ENCODE data around the gene HSP90AB1.
A peak's percentile ranks its signal among the peaks of the same experiment; 100 is the strongest.

Gene HSP90AB1

GRCh38 chr6:44269921-44270525, 23.1 kb downstream of the HSP90AB1 start, which contains the start of gene TMEM151B:
Gene TMEM151B (plus strand): TSS chr6:44270450. CDS start chr6:44270743, 293 bp downstream.
- no peaks in the 10 kb centered on the region for H3K9me3 ChIP-seq (replicated peaks in 1 of 11)
- H3K4me1 ChIP-seq, result peaks cover 18 to 42% (median 28%) of the 10 kb centered on the region in 10 experiments
- peak within 1 kb of the TSS in 10 of 11 experiments; percentile 40 to 67 (median 49); a peak in 15 of 22 replicates for H3K9ac ChIP-seq
- no peak for TF ChIP-seq Cebpa-rat (IDR thresholded peaks at IDR 0.05)
- peaks cover 0 to 44% (median 15%) of the 10 kb centered on the region in 11 experiments; a peak in 10 of 22 replicates for H4K20me1 ChIP-seq
- no peaks in the 10 kb centered on the region for H3K36me3 ChIP-seq
- H3K4me3 ChIP-seq, result peak within 1 kb of the TSS; percentile 54 to 72 (median 63)
- H3K4me2 ChIP-seq, result peak within 1 kb of the TSS; percentile 80 to 93 (median 88)
- no peak within 1 kb of the TSS for H3K27ac ChIP-seq
- peaks cover 52 to 71% (median 58%) of the 10 kb centered on the region in 11 experiments for H3K27me3 ChIP-seq

DNA sequence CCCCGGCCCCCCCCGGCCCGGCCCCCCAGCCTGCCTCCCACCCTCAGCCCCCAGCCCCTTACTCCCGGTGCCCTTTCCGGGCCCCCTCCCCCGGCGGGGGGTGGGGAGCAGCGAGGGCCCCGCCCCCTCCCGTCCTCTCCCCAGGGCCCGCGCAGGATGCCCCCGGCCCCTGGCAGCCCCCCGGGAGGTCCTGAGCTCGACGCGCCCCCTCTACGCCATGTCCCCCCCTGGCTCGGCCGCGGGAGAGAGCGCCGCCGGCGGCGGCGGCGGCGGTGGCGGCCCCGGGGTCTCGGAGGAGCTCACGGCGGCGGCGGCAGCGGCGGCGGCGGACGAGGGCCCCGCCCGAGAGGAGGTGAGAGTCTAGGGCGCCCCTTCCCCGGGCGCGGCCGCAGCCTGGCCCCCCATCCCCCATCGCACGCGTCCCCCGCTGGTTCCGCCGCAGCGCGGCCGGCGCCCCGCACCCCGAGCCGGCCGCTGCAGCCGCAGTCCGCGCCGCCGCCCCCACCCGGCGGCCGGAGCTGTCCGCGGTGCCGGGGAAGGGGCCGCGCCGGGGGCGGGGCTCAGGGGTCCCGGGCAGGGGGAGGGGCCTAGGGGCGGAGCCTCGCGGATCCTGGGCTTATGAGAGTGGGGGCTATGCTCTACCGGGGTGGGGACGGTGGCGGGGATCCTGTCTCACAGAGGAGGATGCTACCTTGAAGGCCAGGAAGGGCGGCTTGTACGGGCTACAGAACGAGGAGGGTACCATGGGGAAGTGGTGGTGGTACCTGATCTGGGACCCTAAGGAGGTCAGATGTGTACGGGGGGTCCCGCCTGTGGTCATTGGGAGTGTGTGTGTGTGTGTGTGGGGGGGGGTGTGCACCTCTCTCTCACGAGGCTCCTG, 23.9 kb downstream of the HSP90AB1 start:
- Histone ChIP-seq H3K4me1 (peaks cover 16 to 41% (median 26%) of the 10 kb centered on the region in 10 experiments), H4K20me1 (peaks cover 0 to 51% (median 15%) of the 10 kb centered on the region in 11 experiments; a peak in 10 of 22 replicates), H3K4me3 (peak overlapping the region; percentile 54 to 72 (median 63)), H3K27ac (no peak overlapping the region), H3K9me3 (replicated peaks in 1 of 11) (no peaks in the 10 kb centered on the region), H3K27me3 (peaks cover 58 to 78% (median 65%) of the 10 kb centered on the region in 11 experiments), H3K36me3 (no peaks in the 10 kb centered on the region), H3K9ac (peak overlapping the region in 10 of 11 experiments; percentile 40 to 67 (median 49); a peak in 15 of 22 replicates), H3K4me2 (peak overlapping the region; percentile 80 to 93 (median 88))
- no peak for TF ChIP-seq Cebpa-rat (IDR thresholded peaks at IDR 0.05)

- peaks cover 0 to 57% (median 15%) of the 10 kb centered on the region in 11 experiments; a peak in 10 of 22 replicates for H4K20me1 ChIP-seq
- H3K4me2 ChIP-seq, result peak overlapping the region; percentile 80 to 93 (median 88); a peak in 20 of 22 replicates
- H3K27me3 ChIP-seq, result peaks cover 64 to 84% (median 71%) of the 10 kb centered on the region in 11 experiments
- H3K27ac ChIP-seq, result no peak overlapping the region
- H3K9ac ChIP-seq, result no peak overlapping the region
- H3K9me3 ChIP-seq (replicated peaks in 1 of 11), result no peaks in the 10 kb centered on the region
- peaks cover 11 to 35% (median 20%) of the 10 kb centered on the region in 10 experiments for H3K4me1 ChIP-seq
- no peaks in the 10 kb centered on the region for H3K36me3 ChIP-seq
- H3K4me3 ChIP-seq, result peak overlapping the region in 9 of 10 experiments; percentile 54 to 72 (median 62); a peak in 10 of 20 replicates
- no peak for TF ChIP-seq Cebpa-rat (IDR thresholded peaks at IDR 0.05)
These were observed 24.5 kb downstream of the HSP90AB1 start for GRCh38 chr6:44271406-44271723.

- H3K9me3 ChIP-seq (replicated peaks in 1 of 11), result no peaks in the 10 kb centered on the region
- H3K27me3 ChIP-seq, result peaks cover 66 to 90% (median 76%) of the 10 kb centered on the region in 11 experiments
- no peak overlapping the region for H3K27ac ChIP-seq
- H3K4me2 ChIP-seq, result no peak overlapping the region
- no peak overlapping the region for H3K9ac ChIP-seq
- H3K4me3 ChIP-seq, result no peak overlapping the region
- H3K36me3 ChIP-seq, result no peaks in the 10 kb centered on the region
- no peak for TF ChIP-seq Cebpa-rat (IDR thresholded peaks at IDR 0.05)
- peaks cover 0 to 63% (median 15%) of the 10 kb centered on the region in 11 experiments; a peak in 10 of 22 replicates for H4K20me1 ChIP-seq
- peaks cover 11 to 29% (median 18%) of the 10 kb centered on the region in 10 experiments; a peak in 18 of 20 replicates for H3K4me1 ChIP-seq
These were observed 25.0 kb downstream of the HSP90AB1 start for GRCh38 chr6:44271914-44272313.

- Histone ChIP-seq H3K9me3 (replicated peaks in 1 of 11) (no peaks in the 10 kb centered on the region), H3K4me1 (peaks cover 7 to 23% (median 18%) of the 10 kb centered on the region in 10 experiments; a peak in 18 of 20 replicates), H4K20me1 (peaks cover 0 to 67% (median 15%) of the 10 kb centered on the region in 11 experiments; a peak in 10 of 22 replicates), H3K4me2 (no peak overlapping the region), H3K27ac (no peak overlapping the region), H3K27me3 (peaks cover 66 to 93% (median 78%) of the 10 kb centered on the region in 11 experiments), H3K9ac (no peak overlapping the region), H3K4me3 (no peak overlapping the region), H3K36me3 (no peaks in the 10 kb centered on the region)
- no peak for TF ChIP-seq Cebpa-rat (IDR thresholded peaks at IDR 0.05)
These were observed 25.6 kb downstream of the HSP90AB1 start for GRCh38 chr6:44272529-44272928.

DNA sequence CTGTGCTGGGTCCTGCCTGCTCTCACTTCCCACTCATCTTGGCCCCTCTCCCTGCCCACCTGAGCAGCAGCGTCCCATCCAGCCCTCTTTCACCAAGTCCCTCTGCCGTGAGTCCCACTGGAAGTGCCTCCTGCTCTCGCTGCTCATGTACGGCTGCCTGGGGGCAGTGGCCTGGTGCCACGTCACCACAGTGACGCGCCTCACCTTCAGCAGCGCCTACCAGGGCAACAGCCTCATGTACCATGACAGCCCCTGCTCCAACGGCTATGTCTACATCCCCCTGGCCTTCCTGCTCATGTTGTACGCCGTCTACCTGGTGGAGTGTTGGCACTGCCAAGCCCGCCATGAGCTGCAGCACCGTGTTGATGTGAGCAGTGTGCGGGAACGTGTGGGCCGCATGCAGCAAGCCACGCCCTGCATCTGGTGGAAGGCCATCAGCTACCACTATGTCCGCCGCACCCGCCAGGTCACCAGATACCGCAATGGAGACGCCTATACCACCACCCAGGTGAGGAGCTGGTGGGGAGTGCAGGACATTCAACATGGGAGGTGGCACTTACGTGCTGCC, 26.2 kb downstream of the HSP90AB1 start:
- no peak overlapping the region for H3K9ac ChIP-seq
- no peaks in the 10 kb centered on the region for H3K9me3 ChIP-seq (replicated peaks in 1 of 11)
- H3K4me3 ChIP-seq, result no peak overlapping the region
- H3K4me2 ChIP-seq, result no peak overlapping the region
- peaks cover 66 to 92% (median 77%) of the 10 kb centered on the region in 11 experiments for H3K27me3 ChIP-seq
- H3K4me1 ChIP-seq, result peaks cover 9 to 24% (median 17%) of the 10 kb centered on the region in 10 experiments; a peak in 18 of 20 replicates
- H4K20me1 ChIP-seq, result peaks cover 0 to 67% (median 15%) of the 10 kb centered on the region in 11 experiments; a peak in 10 of 22 replicates
- TF ChIP-seq Cebpa-rat (IDR thresholded peaks at IDR 0.05), result no peak
- H3K36me3 ChIP-seq, result no peaks in the 10 kb centered on the region
- H3K27ac ChIP-seq, result no peak overlapping the region

- H3K4me3 ChIP-seq, result no peak overlapping the region
- TF ChIP-seq Cebpa-rat (IDR thresholded peaks at IDR 0.05), result no peak
- no peaks in the 10 kb centered on the region for H3K36me3 ChIP-seq
- peaks cover 60 to 87% (median 71%) of the 10 kb centered on the region in 11 experiments for H3K27me3 ChIP-seq
- peaks cover 3 to 24% (median 12%) of the 10 kb centered on the region in 10 experiments; a peak in 19 of 20 replicates for H3K4me1 ChIP-seq
- no peak overlapping the region for H3K27ac ChIP-seq
- H4K20me1 ChIP-seq, result peaks cover 0 to 63% (median 15%) of the 10 kb centered on the region in 11 experiments; a peak in 10 of 22 replicates
- H3K9ac ChIP-seq, result no peak overlapping the region
- no peaks in the 10 kb centered on the region for H3K9me3 ChIP-seq (replicated peaks in 1 of 11)
- H3K4me2 ChIP-seq, result no peak overlapping the region
These were observed 26.7 kb downstream of the HSP90AB1 start for GRCh38 chr6:44273617-44274016.

DNA sequence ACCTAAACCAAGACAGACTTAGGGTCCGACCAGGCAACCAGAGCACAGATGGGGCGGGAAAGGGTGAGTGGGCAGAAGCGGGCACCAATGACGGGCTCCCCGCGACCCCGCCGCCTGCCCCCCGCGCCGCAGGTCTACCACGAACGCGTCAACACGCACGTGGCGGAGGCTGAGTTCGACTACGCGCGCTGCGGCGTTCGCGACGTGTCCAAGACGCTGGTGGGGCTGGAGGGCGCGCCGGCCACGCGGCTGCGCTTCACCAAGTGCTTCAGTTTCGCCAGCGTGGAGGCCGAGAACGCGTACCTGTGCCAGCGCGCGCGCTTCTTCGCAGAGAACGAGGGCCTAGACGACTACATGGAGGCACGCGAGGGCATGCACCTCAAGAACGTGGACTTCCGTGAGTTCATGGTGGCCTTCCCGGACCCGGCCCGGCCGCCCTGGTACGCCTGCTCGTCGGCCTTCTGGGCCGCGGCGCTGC, 28.4 kb downstream of the HSP90AB1 start:
- Histone ChIP-seq H3K36me3 (no peaks in the 10 kb centered on the region), H3K4me2 (no peak overlapping the region), H3K9ac (no peak overlapping the region), H3K27me3 (peaks cover 43 to 70% (median 54%) of the 10 kb centered on the region in 11 experiments), H3K4me3 (no peak overlapping the region), H3K9me3 (replicated peaks in 1 of 11) (no peaks in the 10 kb centered on the region), H3K4me1 (peaks cover 0 to 26% (median 10%) of the 10 kb centered on the region in 10 experiments; a peak in 15 of 20 replicates), H3K27ac (no peak overlapping the region), H4K20me1 (peaks cover 0 to 49% (median 7%) of the 10 kb centered on the region in 11 experiments; a peak in 8 of 22 replicates)
- no peak for TF ChIP-seq Cebpa-rat (IDR thresholded peaks at IDR 0.05)

Data from BLaER1 treated with 17β-estradiol and CSF1 and Interleukin-3, amounts not matched to agents 10 nM and 100 nM (cell line).